Osteoblast (primary cell): Measurements from ENCODE around the gene SATB1. TPM values are rescaled to one million over a fixed set of nuclear protein-coding genes. Genes with fewer than 3 reads are reported as not detected.

Source experiments
- DNase-seq: peaks from one replicate; pipeline ENCODE4 v3.0.0; 2011; ENCODE audit warnings: low spot score, mixed read lengths; ENCODE audit not compliant: insufficient read length; ENCODE audit errors: missing footprints
- H2AFZ ChIP-seq: 2 replicates; pipeline ENCODE4 v1.6.0; 2011; ENCODE audit warnings: mild to moderate bottlenecking, low read length
- H3K27ac ChIP-seq: 2 replicates; pipeline ENCODE4 v1.5.1; 2011; ENCODE audit warnings: mild to moderate bottlenecking, low read depth, low read length, moderate library complexity
- H3K27me3 ChIP-seq: 2 replicates; pipeline ENCODE4 v1.6.0; 2012; ENCODE audit warnings: mild to moderate bottlenecking, control low read depth, inconsistent platforms, low read length, moderate library complexity; ENCODE audit not compliant: insufficient read depth
- H3K36me3 ChIP-seq: 2 replicates; pipeline ENCODE4 v1.5.1; 2011; ENCODE audit warnings: mild to moderate bottlenecking, low read length, control low read depth, moderate library complexity; ENCODE audit not compliant: insufficient read depth
- H3K4me1 ChIP-seq: 2 replicates; pipeline ENCODE4 v1.5.1; 2011; ENCODE audit warnings: mild to moderate bottlenecking, low read length, control low read depth, moderate library complexity; ENCODE audit not compliant: insufficient read depth
- H3K4me2 ChIP-seq: 2 replicates; pipeline ENCODE4 v1.6.0; 2011; ENCODE audit warnings: mild to moderate bottlenecking, low read length; ENCODE audit not compliant: insufficient read depth
- H3K4me3 ChIP-seq: fragments of 200-600 bp; sonication (generic); 3 replicates; pipeline ENCODE4 v1.5.1; 2012; ENCODE audit warnings: mild to moderate bottlenecking, low read length, inconsistent platforms; ENCODE audit not compliant: insufficient read depth
- H3K79me2 ChIP-seq: 2 replicates; pipeline ENCODE4 v1.6.0; 2012; ENCODE audit warnings: mild to moderate bottlenecking, low read length, control low read depth, inconsistent platforms; ENCODE audit not compliant: insufficient read depth
- H3K9me3 ChIP-seq: 2 replicates; pipeline ENCODE4 v1.5.1; 2011; ENCODE audit warnings: low read depth, low read length, control low read depth
- H4K20me1 ChIP-seq: 2 replicates; pipeline ENCODE4 v1.6.0; 2012; ENCODE audit warnings: mild to moderate bottlenecking, low read length, control low read depth; ENCODE audit not compliant: insufficient read depth
- CTCF ChIP-seq: IDR thresholded peaks from 2 replicates; pipeline ENCODE4 v1.5.1; 2011; ENCODE audit warnings: mild to moderate bottlenecking, low read depth, low read length, moderate library complexity; ENCODE audit errors: extremely low read depth
- total RNA-seq: library from RNA; depleted of rRNA; stranded (reverse); fragments of >200 nt; gene quantifications from 2 replicates; pipeline ENCODE4 v1.2.3, GENCODE V29; 2012

The SATB1 gene
- total RNA-seq, 1 donor = 29.0 TPM

GRCh38 chr3:18378218-18378617 is 46.9 kb downstream of the SATB1 start:
- Histone ChIP-seq H3K27ac (no peak overlapping the region), H3K36me3 (no peaks in the 10 kb centered on the region), H3K4me3 (no peak overlapping the region), H3K4me2 (no peak overlapping the region), H3K27me3 (no peaks in the 10 kb centered on the region), H2AFZ (no peak overlapping the region), H4K20me1 (no peaks in the 10 kb centered on the region), H3K9me3 (no peaks in the 10 kb centered on the region), H3K79me2 (no peaks in the 10 kb centered on the region), H3K4me1 (no peaks in the 10 kb centered on the region)
- no peak for DNase-seq
- TF ChIP-seq CTCF = no peak

- TF ChIP-seq CTCF = no peak
- H3K27me3 ChIP-seq = no peaks in the 10 kb centered on the region
- no peak overlapping the region for H2AFZ ChIP-seq
- H3K36me3 ChIP-seq = no peaks in the 10 kb centered on the region
- no peaks in the 10 kb centered on the region for H3K4me1 ChIP-seq
- no peak overlapping the region for H3K27ac ChIP-seq
- H3K4me2 ChIP-seq = no peak overlapping the region
- DNase-seq = no peak
- H4K20me1 ChIP-seq = no peaks in the 10 kb centered on the region
- H3K9me3 ChIP-seq = no peaks in the 10 kb centered on the region
- H3K79me2 ChIP-seq = no peaks in the 10 kb centered on the region
- no peak overlapping the region for H3K4me3 ChIP-seq
Observed at GRCh38 chr3:18376682-18377081, 48.5 kb downstream of the SATB1 start.

GRCh38 chr3:18372786-18373405 is 52.2 kb downstream of the SATB1 start:
- TF ChIP-seq CTCF = no peak
- Histone ChIP-seq H3K9me3 (no peaks in the 10 kb centered on the region), H3K4me1 (no peaks in the 10 kb centered on the region), H3K4me2 (no peak overlapping the region), H3K36me3 (no peaks in the 10 kb centered on the region), H4K20me1 (no peaks in the 10 kb centered on the region), H2AFZ (no peak overlapping the region), H3K27ac (no peak overlapping the region), H3K79me2 (no peaks in the 10 kb centered on the region), H3K4me3 (no peak overlapping the region), H3K27me3 (no peaks in the 10 kb centered on the region)
- no peak for DNase-seq

- no peak for TF ChIP-seq CTCF
Observed at GRCh38 chr3:18370672-18371071, 54.5 kb downstream of the SATB1 start.

More at GRCh38 chr3:18370672-18371071, 54.5 kb downstream of the SATB1 start:
- H3K9me3 ChIP-seq = no peaks in the 10 kb centered on the region
- no peaks in the 10 kb centered on the region for H3K27me3 ChIP-seq
- H3K27ac ChIP-seq = no peak overlapping the region
- H4K20me1 ChIP-seq = no peaks in the 10 kb centered on the region
- DNase-seq = no peak
- no peaks in the 10 kb centered on the region for H3K36me3 ChIP-seq
- no peak overlapping the region for H2AFZ ChIP-seq
- H3K4me2 ChIP-seq = no peak overlapping the region
- no peaks in the 10 kb centered on the region for H3K4me1 ChIP-seq
- H3K79me2 ChIP-seq = no peaks in the 10 kb centered on the region
- no peak overlapping the region for H3K4me3 ChIP-seq
